HG03045 (cell line): ENCODE results near the gene LURAP1L.

Experiments used
- ATAC-seq: cut with Tn5 transposase; IDR thresholded peaks from one replicate; pipeline ENCODE4 v1.9.1; 2021; ENCODE audit warnings: mild to moderate bottlenecking, moderate library complexity; ENCODE audit not compliant: unreplicated experiment

The LURAP1L gene

DNA sequence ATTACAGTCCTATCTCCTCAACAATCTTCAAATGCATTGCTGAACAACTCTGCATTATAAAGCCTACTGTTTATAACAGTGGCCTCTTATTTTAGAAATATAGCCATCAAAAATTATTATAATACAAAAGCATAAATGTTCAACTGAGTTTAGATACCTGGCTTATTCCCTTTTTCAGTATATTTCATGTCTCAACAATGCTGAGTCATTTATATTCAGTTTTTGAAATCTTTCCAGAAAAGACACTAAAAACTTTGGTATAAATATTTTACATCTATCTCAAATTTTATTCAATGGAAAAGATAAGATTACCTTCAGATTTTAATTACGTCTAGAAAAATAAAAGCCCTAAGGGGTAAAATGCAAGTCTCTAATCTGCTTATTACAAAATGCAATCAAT, 37.9 kb downstream of the LURAP1L start:
- no peak for ATAC-seq

GRCh38 chr9:12813533-12813932, 38.7 kb downstream of the LURAP1L start:
- no peak for ATAC-seq

- ATAC-seq, result no peak
Observed at GRCh38 chr9:12813960-12814876, 39.4 kb downstream of the LURAP1L start.

GRCh38 chr9:12814877-12815237, 40.0 kb downstream of the LURAP1L start:
- no peak for ATAC-seq

DNA sequence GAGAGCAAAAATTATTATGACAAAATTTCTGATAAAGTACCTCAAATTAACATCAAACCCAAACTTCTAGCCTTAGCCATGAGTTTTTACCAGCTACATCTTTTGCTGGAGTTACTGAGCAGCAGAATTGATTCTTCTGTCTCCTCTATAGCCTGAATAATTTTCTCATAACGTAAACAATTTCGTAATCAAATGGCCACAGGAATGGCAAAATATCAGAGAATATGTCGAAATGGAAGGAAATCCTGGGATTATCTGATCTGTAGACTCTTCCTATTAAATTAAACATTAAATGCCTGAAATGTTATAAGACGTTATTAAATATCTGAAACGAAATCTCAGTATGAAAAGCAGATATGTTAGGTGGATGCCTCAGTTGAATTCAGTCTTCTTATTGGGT, 41.1 kb downstream of the LURAP1L start:
- no peak for ATAC-seq

DNA sequence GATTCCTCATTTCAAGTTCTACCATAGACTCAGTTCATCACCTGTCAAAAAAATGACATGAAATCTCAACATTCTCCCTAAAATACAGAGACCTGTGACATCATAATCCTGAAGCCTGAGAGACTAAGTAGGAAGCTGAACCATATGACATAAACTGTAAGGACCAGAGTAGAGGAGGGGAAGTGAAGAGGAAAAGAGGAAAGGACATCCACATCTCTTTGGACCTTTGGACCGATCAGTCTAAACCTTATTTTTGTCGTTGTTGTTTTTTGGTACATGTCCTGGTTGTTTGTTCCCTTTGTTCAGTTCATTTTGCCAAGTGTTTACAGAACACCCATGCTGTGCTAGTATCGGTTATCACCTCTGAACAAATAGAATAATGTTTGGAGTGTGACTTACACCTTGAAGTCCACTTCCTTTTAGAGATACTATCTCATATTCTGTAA, 41.9 kb downstream of the LURAP1L start:
- no peak for ATAC-seq

- ATAC-seq, result no peak
Observed at GRCh38 chr9:12817702-12818101, 42.9 kb downstream of the LURAP1L start.

DNA sequence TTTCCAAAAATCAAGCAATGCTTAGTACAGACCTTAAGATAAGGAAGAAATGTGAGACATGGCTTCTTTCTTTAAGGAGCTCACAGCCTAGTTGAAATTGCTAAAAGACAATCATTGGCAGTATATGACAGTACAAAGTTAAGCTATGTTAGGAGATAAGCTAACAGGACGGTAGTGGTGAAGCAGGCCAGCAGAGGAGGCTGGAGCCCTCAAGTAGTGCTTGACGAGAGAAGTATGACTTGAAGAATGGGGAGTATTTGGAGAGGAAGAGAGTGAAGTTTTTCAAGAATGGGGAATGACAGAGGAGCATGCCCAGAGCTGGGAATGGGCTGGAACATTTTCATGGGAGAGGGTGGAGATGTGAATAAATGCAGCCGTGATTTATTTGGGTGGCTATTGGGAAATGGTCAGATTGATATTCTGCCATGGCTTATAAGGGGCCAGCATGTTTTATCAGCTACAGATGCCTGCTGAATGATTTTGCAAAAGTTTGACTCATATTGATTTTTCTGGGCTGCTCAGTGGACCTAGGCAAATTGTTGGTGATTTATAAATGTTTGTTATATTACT, 43.7 kb downstream of the LURAP1L start:
- no peak for ATAC-seq

DNA sequence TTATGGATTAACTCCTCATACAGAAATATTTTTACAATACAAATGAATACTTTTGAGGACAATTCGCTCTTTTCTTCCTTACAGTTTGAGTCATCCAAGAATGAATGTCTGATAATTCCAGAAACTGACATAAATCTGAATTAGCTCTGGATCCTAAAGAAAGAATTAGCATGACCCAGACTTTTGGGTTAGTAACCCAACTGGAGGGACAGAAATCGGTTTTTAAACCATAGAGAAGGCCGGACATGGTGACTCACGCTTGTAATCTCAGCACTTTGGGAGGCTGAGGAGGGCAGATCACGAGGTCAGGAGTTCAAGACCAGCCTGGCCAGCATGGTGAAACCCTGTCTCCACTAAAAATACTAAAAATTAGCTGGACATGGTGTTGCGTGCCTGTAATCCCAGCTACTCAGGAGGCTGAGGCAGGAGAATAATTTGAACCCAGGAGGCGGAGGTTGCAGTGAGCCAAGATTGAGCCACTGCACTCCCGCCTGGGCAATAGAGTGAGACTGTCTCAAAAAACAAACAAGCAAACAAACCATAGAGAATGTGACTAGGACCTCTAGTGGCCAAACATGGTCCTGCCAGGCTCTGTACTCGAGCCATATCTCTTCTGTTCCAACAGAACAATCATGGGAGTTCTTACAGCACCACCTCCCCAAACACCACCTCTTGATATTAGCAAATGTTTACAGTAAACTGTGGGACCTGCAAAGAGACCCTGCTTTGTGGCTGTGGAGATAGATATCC, 44.8 kb downstream of the LURAP1L start:
- ATAC-seq, result peak; percentile 60

GRCh38 chr9:12822111-12822510, 47.3 kb downstream of the LURAP1L start:
- no peak for ATAC-seq

DNA sequence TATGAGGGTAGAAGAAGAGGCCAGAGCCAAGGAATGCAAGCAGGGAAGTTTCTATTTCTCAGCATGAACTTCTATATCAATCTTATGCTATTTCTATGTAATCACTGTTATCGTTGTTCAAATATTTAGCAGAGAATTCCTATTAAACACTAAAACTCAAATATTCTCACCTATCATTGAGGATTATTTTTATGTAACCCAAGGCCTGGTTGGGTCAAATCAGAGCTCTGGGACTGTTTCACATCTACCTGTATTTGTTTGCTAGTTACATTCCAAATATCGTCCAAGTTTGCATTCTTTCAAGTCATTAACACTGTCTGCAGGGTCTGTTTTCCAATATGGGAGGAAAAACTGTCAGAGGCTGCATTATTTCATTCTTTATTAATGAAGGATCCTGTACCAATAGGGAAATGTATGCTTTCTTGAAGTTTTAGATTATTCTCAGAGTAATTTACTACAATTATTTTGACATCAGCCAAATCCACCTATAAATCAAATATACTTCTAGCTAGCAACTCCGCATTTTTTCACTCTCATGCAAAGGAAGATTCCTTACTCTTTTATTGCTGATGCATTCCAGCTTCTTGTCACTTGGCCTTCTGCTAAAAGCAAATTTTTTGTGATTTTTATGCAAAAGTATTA, 52.2 kb downstream of the LURAP1L start:
- no peak for ATAC-seq

- no peak for ATAC-seq
Observed at GRCh38 chr9:12833701-12834100, 58.9 kb downstream of the LURAP1L start.

- no peak for ATAC-seq
Observed at GRCh38 chr9:12838546-12838945, 63.7 kb downstream of the LURAP1L start.

DNA sequence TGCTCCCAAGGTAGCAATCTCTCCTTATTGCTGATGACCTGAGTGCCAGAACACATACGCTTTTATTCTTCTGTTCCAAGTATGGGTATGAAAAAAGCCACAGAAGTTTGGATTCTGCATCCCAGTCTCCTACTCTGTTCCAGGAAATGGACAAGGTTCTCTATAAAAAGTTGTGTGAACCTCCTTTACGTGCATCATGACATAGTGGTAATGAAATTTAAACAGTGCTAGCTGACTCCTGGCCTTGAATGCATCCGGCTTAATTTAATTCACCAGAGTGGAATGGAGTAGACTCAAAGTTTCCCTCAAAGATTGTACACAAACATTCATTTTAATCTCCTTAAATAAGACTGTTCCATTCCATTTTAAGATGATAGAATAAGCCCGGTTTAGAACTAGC, 68.9 kb downstream of the LURAP1L start:
- no peak for ATAC-seq

DNA sequence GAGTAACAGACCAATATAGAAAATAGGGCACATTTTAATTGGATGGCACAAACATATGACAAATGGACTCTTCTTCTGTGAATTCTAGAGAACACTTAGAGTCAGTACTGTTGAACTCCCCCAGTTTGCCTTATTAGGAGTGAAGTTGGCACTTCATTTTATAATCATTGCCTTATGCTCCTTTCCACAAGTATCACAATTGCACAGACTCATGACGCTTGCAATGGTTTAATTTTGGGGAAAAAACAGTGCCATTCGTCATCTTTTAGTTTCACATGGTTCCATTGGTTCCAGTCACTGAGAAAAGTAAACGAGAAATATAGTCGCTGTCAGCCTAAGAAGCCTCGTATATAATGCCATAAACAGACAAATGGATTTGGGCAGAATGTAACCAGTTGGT, 71.2 kb downstream of the LURAP1L start:
- no peak for ATAC-seq

DNA sequence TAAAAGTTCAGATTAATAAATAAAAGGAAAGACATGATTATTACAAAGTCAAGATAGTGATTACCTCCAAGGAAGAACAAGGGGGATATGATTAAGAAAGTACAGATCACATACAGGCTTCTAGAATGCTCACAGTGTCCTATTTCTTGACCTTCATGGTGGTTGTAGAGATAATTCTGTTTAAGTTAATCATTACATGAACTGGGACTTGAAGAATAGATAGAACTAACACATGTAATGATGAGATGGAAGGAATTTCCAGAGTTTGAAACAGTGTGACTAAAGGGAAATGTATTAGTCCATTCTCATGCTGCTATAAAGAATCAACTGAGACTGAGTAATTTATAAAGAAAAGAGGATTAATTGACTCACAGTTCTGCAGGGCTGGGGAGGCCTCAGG, 72.7 kb downstream of the LURAP1L start:
- ATAC-seq, result no peak

- no peak for ATAC-seq
Observed at GRCh38 chr9:12849486-12850003, 74.7 kb downstream of the LURAP1L start.

DNA sequence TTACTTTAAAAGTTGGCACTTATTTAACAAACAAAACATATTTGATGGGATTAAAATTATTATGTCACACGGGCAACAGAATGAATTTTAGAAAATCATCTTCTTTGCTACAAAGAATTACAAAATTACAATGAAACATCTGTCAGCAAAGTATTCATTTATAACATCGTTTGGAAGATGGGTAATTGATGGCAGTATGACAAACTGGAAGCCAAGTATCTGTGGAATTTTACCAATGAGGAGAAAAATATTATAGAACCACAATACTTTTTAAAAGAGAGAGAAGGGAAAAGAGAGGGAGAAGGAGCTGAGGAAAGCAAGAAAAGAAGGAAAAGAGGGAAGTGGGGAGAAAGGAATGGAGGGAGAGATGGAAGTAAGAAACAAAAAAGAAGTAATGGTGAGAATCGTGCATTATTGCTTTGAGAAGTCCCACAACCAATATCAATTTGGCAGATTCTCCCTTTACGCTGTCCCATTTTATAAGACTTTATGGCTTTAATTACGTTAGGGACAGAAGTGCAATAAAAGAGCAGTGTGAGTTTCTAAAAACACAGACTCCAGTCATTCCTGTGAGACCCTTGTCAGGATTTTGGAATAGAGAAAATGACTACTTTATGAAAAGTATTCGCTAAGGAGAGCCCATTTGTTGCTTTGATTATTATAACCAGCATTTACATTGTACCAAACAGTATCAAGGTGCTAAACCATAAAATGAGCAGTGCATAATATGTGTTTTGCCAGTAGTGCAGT, 76.7 kb downstream of the LURAP1L start:
- ATAC-seq, result no peak

DNA sequence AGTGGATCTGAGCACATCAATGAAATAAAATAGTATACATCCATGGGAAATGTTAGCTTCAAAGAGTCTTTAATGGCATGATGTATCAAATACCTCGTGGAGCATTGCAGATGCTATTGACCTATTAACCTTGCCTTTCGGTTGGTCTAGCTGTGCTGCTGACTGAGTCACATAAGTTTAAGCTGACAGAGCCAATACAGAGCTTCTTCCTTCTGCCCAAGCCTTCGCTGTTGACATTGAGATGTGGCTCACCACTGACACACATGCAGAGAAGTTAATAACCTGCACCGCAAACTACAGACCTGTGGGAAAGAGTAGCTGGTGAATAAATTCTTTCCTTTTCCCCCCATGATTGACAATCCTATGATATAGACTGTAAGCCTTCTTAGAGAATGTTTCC, 78.2 kb downstream of the LURAP1L start:
- no peak for ATAC-seq

GRCh38 chr9:12854221-12854620, 79.4 kb downstream of the LURAP1L start:
- no peak for ATAC-seq
